Measurements from ENCODE around the gene TMEM59L.

The TMEM59L gene

GRCh38 chr19:18620902-18621301 is 8.2 kb downstream of the TMEM59L start:
- Histone ChIP-seq H3K14ac (ENCODE audit: low read length) (no peak overlapping the region), H2BK5ac (ENCODE audit: low read depth, low read length, poor library complexity) (no peak overlapping the region)
- WGBS (ENCODE audit: extremely low coverage, insufficient coverage, insufficient read length) = no CpG with 5 or more reads among the region's 7 CpGs

GRCh38 chr19:18626906-18627305 is 14.2 kb downstream of the TMEM59L start:
- H3K27me3 ChIP-seq (ENCODE audit: insufficient read depth, low read length) = peaks cover 3% of the 10 kb centered on the region
- H3K79me1 ChIP-seq (ENCODE audit: low read length) = no peaks in the 10 kb centered on the region
- H2AK5ac ChIP-seq (ENCODE audit: low read length) = no peak overlapping the region
- H3K36me3 ChIP-seq (ENCODE audit: control insufficient read depth in 1 of 2, insufficient read depth in 2 of 2, low read length in 2 of 2) = no peaks in the 10 kb centered on the region
- no peak overlapping the region for H4K12ac ChIP-seq (ENCODE audit: low read depth, low read length)
- no peak overlapping the region for H2AFZ ChIP-seq (ENCODE audit: insufficient read depth, low read length, poor library complexity)
- DNase-seq = no peak
- no peak overlapping the region for H4K8ac ChIP-seq (ENCODE audit: low read depth, low read length)
- H2BK5ac ChIP-seq (ENCODE audit: low read depth, low read length, poor library complexity) = no peak overlapping the region
- H3K18ac ChIP-seq (ENCODE audit: low read length) = no peak overlapping the region
- H2BK120ac ChIP-seq (ENCODE audit: insufficient read depth, low read length, poor library complexity) = no peak overlapping the region
- H3K79me2 ChIP-seq (ENCODE audit: control insufficient read depth, insufficient read depth, low read length, poor library complexity) = no peaks in the 10 kb centered on the region
- H3K4me1 ChIP-seq (ENCODE audit: control insufficient read depth in 1 of 2, insufficient read depth in 2 of 2, low read length in 2 of 2) = no peaks in the 10 kb centered on the region
- H4K91ac ChIP-seq (ENCODE audit: low read depth, low read length) = no peak overlapping the region
- no peak overlapping the region for H2BK12ac ChIP-seq (ENCODE audit: low read length)
- no peak overlapping the region for H3K14ac ChIP-seq (ENCODE audit: low read length)
- no peak overlapping the region for H3K4me3 ChIP-seq (ENCODE audit: low read depth, low read length)
- no peak overlapping the region for H3K23ac ChIP-seq (ENCODE audit: low read length)
- peaks cover 7% of the 10 kb centered on the region for H3K9me3 ChIP-seq (ENCODE audit: insufficient read depth, low read depth, low read length)
- no peak overlapping the region for H3K9ac ChIP-seq (ENCODE audit: low read length)
- H3K27ac ChIP-seq (ENCODE audit: low read depth, low read length) = no peak overlapping the region
- no peak overlapping the region for H3K4ac ChIP-seq (ENCODE audit: low read depth, low read length)
- no peak overlapping the region for H3K4me2 ChIP-seq (ENCODE audit: low read length)
- no CpG with 5 or more reads among the region's 2 CpGs for WGBS (ENCODE audit: extremely low coverage, insufficient coverage, insufficient read length)

More at GRCh38 chr19:18620902-18621301, 8.2 kb downstream of the TMEM59L start:
- Histone ChIP-seq H2BK120ac (ENCODE audit: insufficient read depth, low read length, poor library complexity) (no peak overlapping the region), H3K79me2 (ENCODE audit: control insufficient read depth, insufficient read depth, low read length, poor library complexity) (no peaks in the 10 kb centered on the region), H3K79me1 (ENCODE audit: low read length) (no peaks in the 10 kb centered on the region), H3K4ac (ENCODE audit: low read depth, low read length) (no peak overlapping the region), H3K4me3 (ENCODE audit: low read depth, low read length) (no peak overlapping the region), H4K8ac (ENCODE audit: low read depth, low read length) (no peak overlapping the region), H3K27me3 (ENCODE audit: insufficient read depth, low read length) (peaks cover 3% of the 10 kb centered on the region), H2AFZ (ENCODE audit: insufficient read depth, low read length, poor library complexity) (no peak overlapping the region), H2BK12ac (ENCODE audit: low read length) (no peak overlapping the region), H3K4me2 (ENCODE audit: low read length) (no peak overlapping the region), H3K23ac (ENCODE audit: low read length) (no peak overlapping the region), H3K27ac (ENCODE audit: low read depth, low read length) (no peak overlapping the region), H3K9ac (ENCODE audit: low read length) (no peak overlapping the region), H4K12ac (ENCODE audit: low read depth, low read length) (no peak overlapping the region), H3K36me3 (ENCODE audit: control insufficient read depth in 1 of 2, insufficient read depth in 2 of 2, low read length in 2 of 2) (no peaks in the 10 kb centered on the region), H3K4me1 (ENCODE audit: control insufficient read depth in 1 of 2, insufficient read depth in 2 of 2, low read length in 2 of 2) (no peaks in the 10 kb centered on the region), H2AK5ac (ENCODE audit: low read length) (no peak overlapping the region), H3K18ac (ENCODE audit: low read length) (no peak overlapping the region), H4K91ac (ENCODE audit: low read depth, low read length) (no peak overlapping the region), H3K9me3 (ENCODE audit: insufficient read depth, low read depth, low read length) (peaks cover 4% of the 10 kb centered on the region)
- DNase-seq = no peak

DNA sequence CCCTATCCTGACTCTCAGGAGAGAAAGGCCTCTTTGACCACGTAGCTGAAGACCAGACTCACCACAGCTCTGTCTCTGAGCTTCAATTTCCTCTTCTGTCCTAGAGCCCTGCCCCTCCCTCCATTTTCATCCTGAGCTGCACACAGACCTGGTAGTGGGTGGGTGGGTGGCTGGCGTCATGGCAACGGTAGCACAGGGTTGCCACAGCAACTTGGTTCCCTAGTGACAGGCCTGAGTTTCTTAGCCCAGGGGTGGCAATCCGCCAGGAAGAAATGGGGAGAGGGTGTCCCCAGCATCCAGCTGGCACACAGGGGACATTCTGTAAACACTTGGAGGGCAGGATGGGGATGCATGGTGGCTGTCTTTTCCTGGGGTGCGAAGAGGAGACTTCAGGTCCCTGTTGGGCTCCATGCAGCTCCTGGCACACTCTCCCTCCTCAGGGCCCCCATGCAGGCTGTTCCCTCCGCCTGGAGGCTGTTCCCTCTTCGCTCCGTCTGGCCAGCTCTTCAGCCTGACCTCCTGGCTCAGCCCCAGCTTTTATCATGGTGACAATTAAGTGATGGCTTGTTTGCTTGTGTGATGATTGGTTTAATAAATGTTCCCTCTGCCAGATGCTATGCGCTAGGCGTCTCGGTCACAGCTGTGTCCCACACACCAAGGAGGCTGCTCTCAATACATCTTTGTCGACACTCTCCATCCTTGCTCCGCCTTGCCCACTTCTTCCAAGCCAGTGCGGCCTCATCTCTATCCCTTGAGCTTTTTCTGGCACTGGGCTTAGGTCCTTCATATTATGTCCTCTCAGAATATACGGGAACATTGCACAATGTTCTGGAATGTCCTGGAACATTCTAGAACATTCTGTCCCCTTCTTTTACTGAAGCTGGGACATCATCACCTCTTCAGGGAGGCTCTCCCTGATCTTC is 16.8 kb downstream of the TMEM59L start:
- no peaks in the 10 kb centered on the region for H3K79me1 ChIP-seq (ENCODE audit: low read length)
- H3K4me3 ChIP-seq (ENCODE audit: low read depth, low read length) = no peak overlapping the region
- WGBS (ENCODE audit: extremely low coverage, insufficient coverage, insufficient read length) = no CpG with 5 or more reads among the region's 15 CpGs
- no peak overlapping the region for H4K8ac ChIP-seq (ENCODE audit: low read depth, low read length)
- H2BK5ac ChIP-seq (ENCODE audit: low read depth, low read length, poor library complexity) = no peak overlapping the region
- H3K27me3 ChIP-seq (ENCODE audit: insufficient read depth, low read length) = no peaks in the 10 kb centered on the region
- no peak overlapping the region for H2AFZ ChIP-seq (ENCODE audit: insufficient read depth, low read length, poor library complexity)
- H2AK5ac ChIP-seq (ENCODE audit: low read length) = no peak overlapping the region
- no peaks in the 10 kb centered on the region for H3K36me3 ChIP-seq (ENCODE audit: control insufficient read depth in 1 of 2, insufficient read depth in 2 of 2, low read length in 2 of 2)
- no peak overlapping the region for H3K18ac ChIP-seq (ENCODE audit: low read length)
- H4K91ac ChIP-seq (ENCODE audit: low read depth, low read length) = no peak overlapping the region
- no peak overlapping the region for H3K23ac ChIP-seq (ENCODE audit: low read length)
- H2BK12ac ChIP-seq (ENCODE audit: low read length) = no peak overlapping the region
- H3K27ac ChIP-seq (ENCODE audit: low read depth, low read length) = no peak overlapping the region
- no peak overlapping the region for H3K9ac ChIP-seq (ENCODE audit: low read length)
- no peak for DNase-seq
- H3K4ac ChIP-seq (ENCODE audit: low read depth, low read length) = no peak overlapping the region
- no peak overlapping the region for H2BK120ac ChIP-seq (ENCODE audit: insufficient read depth, low read length, poor library complexity)
- no peaks in the 10 kb centered on the region for H3K4me1 ChIP-seq (ENCODE audit: control insufficient read depth in 1 of 2, insufficient read depth in 2 of 2, low read length in 2 of 2)
- no peak overlapping the region for H3K14ac ChIP-seq (ENCODE audit: low read length)
- H4K12ac ChIP-seq (ENCODE audit: low read depth, low read length) = no peak overlapping the region
- no peaks in the 10 kb centered on the region for H3K79me2 ChIP-seq (ENCODE audit: control insufficient read depth, insufficient read depth, low read length, poor library complexity)
- peaks cover 3% of the 10 kb centered on the region for H3K9me3 ChIP-seq (ENCODE audit: insufficient read depth, low read depth, low read length)
- H3K4me2 ChIP-seq (ENCODE audit: low read length) = no peak overlapping the region

DNA sequence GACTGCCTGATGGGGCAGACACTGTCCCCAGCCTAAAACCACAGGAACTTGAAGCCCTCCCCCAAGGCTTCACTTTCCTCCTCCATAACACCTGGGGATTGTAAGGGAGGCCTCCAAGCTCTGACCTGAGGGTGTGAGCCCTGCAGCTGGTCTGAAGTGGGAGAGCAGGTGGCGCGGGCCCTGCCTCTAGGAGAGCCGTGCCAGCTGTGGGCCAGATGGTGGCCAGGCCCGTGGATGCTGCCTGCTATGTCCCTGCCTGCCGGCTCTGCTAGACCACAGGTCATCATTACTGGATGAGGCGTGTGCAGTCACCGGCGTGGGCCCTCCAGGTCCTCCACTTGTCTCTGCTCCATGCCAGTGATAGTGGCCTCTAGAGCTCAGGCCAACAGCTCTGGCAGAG is 20.7 kb downstream of the TMEM59L start:
- H3K27ac ChIP-seq (ENCODE audit: low read depth, low read length) = no peak overlapping the region
- H3K4me3 ChIP-seq (ENCODE audit: low read depth, low read length) = no peak overlapping the region
- H3K36me3 ChIP-seq (ENCODE audit: control insufficient read depth in 1 of 2, insufficient read depth in 2 of 2, low read length in 2 of 2) = no peaks in the 10 kb centered on the region
- H2AFZ ChIP-seq (ENCODE audit: insufficient read depth, low read length, poor library complexity) = no peak overlapping the region
- H3K79me1 ChIP-seq (ENCODE audit: low read length) = peaks cover 3% of the 10 kb centered on the region
- no peak overlapping the region for H3K14ac ChIP-seq (ENCODE audit: low read length)
- no peak for DNase-seq
- no peak overlapping the region for H3K4ac ChIP-seq (ENCODE audit: low read depth, low read length)
- H2BK12ac ChIP-seq (ENCODE audit: low read length) = no peak overlapping the region
- no CpG with 5 or more reads among the region's 8 CpGs for WGBS (ENCODE audit: extremely low coverage, insufficient coverage, insufficient read length)
- no peak overlapping the region for H2BK5ac ChIP-seq (ENCODE audit: low read depth, low read length, poor library complexity)
- peaks cover 3% of the 10 kb centered on the region for H3K79me2 ChIP-seq (ENCODE audit: control insufficient read depth, insufficient read depth, low read length, poor library complexity)
- H3K27me3 ChIP-seq (ENCODE audit: insufficient read depth, low read length) = no peaks in the 10 kb centered on the region
- no peak overlapping the region for H3K23ac ChIP-seq (ENCODE audit: low read length)
- H3K18ac ChIP-seq (ENCODE audit: low read length) = no peak overlapping the region
- peaks cover 8% of the 10 kb centered on the region in 2 experiments for H3K4me1 ChIP-seq (ENCODE audit: control insufficient read depth in 1 of 2, insufficient read depth in 2 of 2, low read length in 2 of 2)
- H4K8ac ChIP-seq (ENCODE audit: low read depth, low read length) = no peak overlapping the region
- H3K4me2 ChIP-seq (ENCODE audit: low read length) = no peak overlapping the region
- no peak overlapping the region for H2BK120ac ChIP-seq (ENCODE audit: insufficient read depth, low read length, poor library complexity)
- H4K12ac ChIP-seq (ENCODE audit: low read depth, low read length) = no peak overlapping the region
- no peak overlapping the region for H3K9ac ChIP-seq (ENCODE audit: low read length)
- no peak overlapping the region for H4K91ac ChIP-seq (ENCODE audit: low read depth, low read length)
- H3K9me3 ChIP-seq (ENCODE audit: insufficient read depth, low read depth, low read length) = peaks cover 4% of the 10 kb centered on the region
- no peak overlapping the region for H2AK5ac ChIP-seq (ENCODE audit: low read length)
